HL-60 (cell line): ENCODE data around the gene PRDM7.
"Not testable (repeated sequence)": the region's sequence is repeated elsewhere in the genome, so short reads cannot be mapped to it uniquely, and the experiment has no call there.

ENCODE experiments used
- GABPA ChIP-seq: IDR thresholded peaks from 2 replicates; pipeline ENCODE4 v1.6.1; 2012; ENCODE audit warnings: low read depth
- POLR2AphosphoS5 ChIP-seq: IDR thresholded peaks from 2 replicates; pipeline ENCODE4 v1.6.1; 2012; ENCODE audit warnings: low read depth
- TF ChIP-seq, protein P1 (sequence below): IDR thresholded peaks from one replicate; pipeline ENCODE4 v1.5.1; 2011; ENCODE audit warnings: low read length, control low read depth, inconsistent platforms; ENCODE audit not compliant: insufficient read depth
- TF ChIP-seq, protein P2 (sequence below): IDR thresholded peaks from 2 replicates; pipeline ENCODE4 v1.6.1; 2012; ENCODE audit warnings: low read depth; ENCODE audit not compliant: insufficient replicate concordance

DNA sequence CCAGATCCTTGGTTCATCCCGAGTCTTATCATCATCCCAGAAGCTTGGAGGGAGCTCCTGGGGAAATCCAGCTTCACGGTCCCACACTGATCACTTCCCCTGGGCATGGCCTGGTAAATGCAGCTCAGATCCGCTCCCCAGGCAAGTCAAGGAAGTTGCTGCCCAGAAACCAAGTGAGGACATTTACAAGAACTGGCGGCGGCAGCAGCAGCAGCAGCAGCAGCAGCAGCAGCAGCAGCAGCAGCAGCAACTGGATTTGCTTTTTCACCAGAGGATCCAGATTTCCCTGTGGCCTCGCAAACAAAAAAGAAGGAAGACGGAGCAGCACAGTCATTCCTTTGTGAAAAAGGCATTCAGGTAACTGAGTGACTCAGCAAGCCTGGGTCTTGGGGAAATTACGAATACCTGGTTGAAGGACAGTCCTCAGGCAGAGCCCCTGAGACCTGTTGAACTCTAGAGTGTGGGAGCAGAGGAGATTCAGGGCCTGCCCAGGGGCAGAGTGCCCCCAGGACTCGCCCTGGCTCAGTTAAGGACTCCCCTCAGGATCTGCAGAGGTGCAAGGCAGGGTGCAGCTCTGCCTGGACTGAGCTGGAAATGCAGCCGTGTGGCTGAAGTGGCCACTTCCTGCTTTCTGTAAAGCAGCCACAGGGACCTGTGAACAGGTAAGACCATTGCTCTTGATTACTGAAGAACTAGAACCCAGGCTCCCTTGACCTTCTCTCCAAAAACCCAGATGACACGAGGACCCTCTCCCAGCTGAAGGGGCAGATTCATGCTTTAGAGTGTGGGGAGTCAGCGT is 25.2 kb upstream of the PRDM7 start:
- not testable (repeated sequence) for TF ChIP-seq POLR2AphosphoS5, GABPA
- TF ChIP-seq, protein P1, sequence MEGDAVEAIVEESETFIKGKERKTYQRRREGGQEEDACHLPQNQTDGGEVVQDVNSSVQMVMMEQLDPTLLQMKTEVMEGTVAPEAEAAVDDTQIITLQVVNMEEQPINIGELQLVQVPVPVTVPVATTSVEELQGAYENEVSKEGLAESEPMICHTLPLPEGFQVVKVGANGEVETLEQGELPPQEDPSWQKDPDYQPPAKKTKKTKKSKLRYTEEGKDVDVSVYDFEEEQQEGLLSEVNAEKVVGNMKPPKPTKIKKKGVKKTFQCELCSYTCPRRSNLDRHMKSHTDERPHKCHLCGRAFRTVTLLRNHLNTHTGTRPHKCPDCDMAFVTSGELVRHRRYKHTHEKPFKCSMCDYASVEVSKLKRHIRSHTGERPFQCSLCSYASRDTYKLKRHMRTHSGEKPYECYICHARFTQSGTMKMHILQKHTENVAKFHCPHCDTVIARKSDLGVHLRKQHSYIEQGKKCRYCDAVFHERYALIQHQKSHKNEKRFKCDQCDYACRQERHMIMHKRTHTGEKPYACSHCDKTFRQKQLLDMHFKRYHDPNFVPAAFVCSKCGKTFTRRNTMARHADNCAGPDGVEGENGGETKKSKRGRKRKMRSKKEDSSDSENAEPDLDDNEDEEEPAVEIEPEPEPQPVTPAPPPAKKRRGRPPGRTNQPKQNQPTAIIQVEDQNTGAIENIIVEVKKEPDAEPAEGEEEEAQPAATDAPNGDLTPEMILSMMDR = not testable (repeated sequence)
- TF ChIP-seq, protein P2, sequence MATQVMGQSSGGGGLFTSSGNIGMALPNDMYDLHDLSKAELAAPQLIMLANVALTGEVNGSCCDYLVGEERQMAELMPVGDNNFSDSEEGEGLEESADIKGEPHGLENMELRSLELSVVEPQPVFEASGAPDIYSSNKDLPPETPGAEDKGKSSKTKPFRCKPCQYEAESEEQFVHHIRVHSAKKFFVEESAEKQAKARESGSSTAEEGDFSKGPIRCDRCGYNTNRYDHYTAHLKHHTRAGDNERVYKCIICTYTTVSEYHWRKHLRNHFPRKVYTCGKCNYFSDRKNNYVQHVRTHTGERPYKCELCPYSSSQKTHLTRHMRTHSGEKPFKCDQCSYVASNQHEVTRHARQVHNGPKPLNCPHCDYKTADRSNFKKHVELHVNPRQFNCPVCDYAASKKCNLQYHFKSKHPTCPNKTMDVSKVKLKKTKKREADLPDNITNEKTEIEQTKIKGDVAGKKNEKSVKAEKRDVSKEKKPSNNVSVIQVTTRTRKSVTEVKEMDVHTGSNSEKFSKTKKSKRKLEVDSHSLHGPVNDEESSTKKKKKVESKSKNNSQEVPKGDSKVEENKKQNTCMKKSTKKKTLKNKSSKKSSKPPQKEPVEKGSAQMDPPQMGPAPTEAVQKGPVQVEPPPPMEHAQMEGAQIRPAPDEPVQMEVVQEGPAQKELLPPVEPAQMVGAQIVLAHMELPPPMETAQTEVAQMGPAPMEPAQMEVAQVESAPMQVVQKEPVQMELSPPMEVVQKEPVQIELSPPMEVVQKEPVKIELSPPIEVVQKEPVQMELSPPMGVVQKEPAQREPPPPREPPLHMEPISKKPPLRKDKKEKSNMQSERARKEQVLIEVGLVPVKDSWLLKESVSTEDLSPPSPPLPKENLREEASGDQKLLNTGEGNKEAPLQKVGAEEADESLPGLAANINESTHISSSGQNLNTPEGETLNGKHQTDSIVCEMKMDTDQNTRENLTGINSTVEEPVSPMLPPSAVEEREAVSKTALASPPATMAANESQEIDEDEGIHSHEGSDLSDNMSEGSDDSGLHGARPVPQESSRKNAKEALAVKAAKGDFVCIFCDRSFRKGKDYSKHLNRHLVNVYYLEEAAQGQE = not testable (repeated sequence)
